ENCODE measurements around the gene CSDE1.

CSDE1 gene

GRCh38 chr1:114746450-114747121 lies 11.2 kb downstream of the CSDE1 start:
- TF ChIP-seq CTCF (conservative IDR thresholded peaks at IDR 0.05; ENCODE audit: low read depth, low read length): no peak
- DNase-seq (ENCODE audit: low read depth): no peak
- H3K4me3 ChIP-seq (ENCODE audit: low read depth, low read length): no peak overlapping the region

GRCh38 chr1:114745291-114745690 lies 12.5 kb downstream of the CSDE1 start:
- no peak overlapping the region for H3K4me3 ChIP-seq (ENCODE audit: low read depth, low read length)
- no peak for DNase-seq (ENCODE audit: low read depth)
- TF ChIP-seq CTCF (conservative IDR thresholded peaks at IDR 0.05; ENCODE audit: low read depth, low read length): no peak

- no peak overlapping the region for H3K4me3 ChIP-seq (ENCODE audit: low read depth, low read length)
- TF ChIP-seq CTCF (conservative IDR thresholded peaks at IDR 0.05; ENCODE audit: low read depth, low read length): no peak
- DNase-seq (ENCODE audit: low read depth): no peak
Observed at GRCh38 chr1:114741963-114742746, 15.6 kb downstream of the CSDE1 start.

GRCh38 chr1:114740331-114740730 lies 17.5 kb downstream of the CSDE1 start:
- TF ChIP-seq CTCF (conservative IDR thresholded peaks at IDR 0.05; ENCODE audit: low read depth, low read length): no peak
- no peak overlapping the region for H3K4me3 ChIP-seq (ENCODE audit: low read depth, low read length)
- DNase-seq (ENCODE audit: low read depth): no peak

- no peak for DNase-seq (ENCODE audit: low read depth)
- no peak for TF ChIP-seq CTCF (conservative IDR thresholded peaks at IDR 0.05; ENCODE audit: low read depth, low read length)
- no peak overlapping the region for H3K4me3 ChIP-seq (ENCODE audit: low read depth, low read length)
Observed at GRCh38 chr1:114737314-114737849, 20.4 kb downstream of the CSDE1 start.

GRCh38 chr1:114735479-114735878 lies 22.3 kb downstream of the CSDE1 start:
- DNase-seq (ENCODE audit: low read depth): no peak
- no peak overlapping the region for H3K4me3 ChIP-seq (ENCODE audit: low read depth, low read length)
- TF ChIP-seq CTCF (conservative IDR thresholded peaks at IDR 0.05; ENCODE audit: low read depth, low read length): no peak

Measured in choroid plexus epithelial cell (primary cell).